Activated B cell treated with CpG ODN at 0.5 μM for 24 hours (primary cell): Measurements from ENCODE around the gene PIK3R4. TPM values are rescaled to one million over a fixed set of nuclear protein-coding genes. Genes with fewer than 3 reads are reported as not detected.
A peak's percentile ranks its signal among the peaks of the same experiment; 100 is the strongest.

Experiments used
- ATAC-seq: fragments of 200-7000 bp; cut with Tn5 transposase; one replicate; pipeline ENCODE4 v1.10.0; 2021; ENCODE audit warnings: low read depth, mild to moderate bottlenecking, moderate library complexity
- CTCF ChIA-PET: fragments of 350-600 bp; sonication (Branson Sonifier 250); formaldehyde crosslinking; loops from one replicate; lab custom pipeline; 2021; ENCODE audit warnings: antibody characterized with exemption; lab: Charles Lee
- POLR2A ChIA-PET: fragments of 350-600 bp; sonication (Branson Sonifier 250); formaldehyde crosslinking; loops from one replicate; lab custom pipeline; 2021; ENCODE audit warnings: antibody characterized with exemption; lab: Charles Lee
- DNase-seq: peaks from one replicate; pipeline ENCODE4 v3.0.0; 2022
- H3K27ac Mint-ChIP-seq: one replicate; pipeline ENCODE4 v1.8.0; 2020; ENCODE audit warnings: mixed read lengths
- H3K27me3 Mint-ChIP-seq: one replicate; pipeline ENCODE4 v1.8.0; 2021; ENCODE audit warnings: mixed read lengths
- H3K36me3 Mint-ChIP-seq: one replicate; pipeline ENCODE4 v1.8.0; 2021; ENCODE audit warnings: low read depth, mixed read lengths
- H3K4me1 Mint-ChIP-seq: one replicate; pipeline ENCODE4 v1.8.0; 2021; ENCODE audit warnings: mixed read lengths
- H3K4me3 Mint-ChIP-seq: one replicate; pipeline ENCODE4 v1.8.0; 2020; ENCODE audit warnings: mild to moderate bottlenecking, mixed read lengths
- H3K9me3 Mint-ChIP-seq: one replicate; pipeline ENCODE4 v1.8.0; 2020; ENCODE audit warnings: mixed read lengths
- intact Hi-C: fragments of 100-400 bp; cut with micrococcal nuclease; formaldehyde crosslinking; loops from one replicate; pipeline ENCODE4 v1.15.1; 2024
- total RNA-seq: library from RNA; stranded (reverse); gene quantifications from 2 replicates; pipeline ENCODE4 v1.2.3, GENCODE V29; 2022
- TF ChIP-seq, protein P1 (sequence below): fragments of 200-600 bp; IDR thresholded peaks from one replicate; pipeline ENCODE4 v1.8.0; 2022; ENCODE audit warnings: antibody characterized with exemption, mild to moderate bottlenecking

The PIK3R4 gene
- total RNA-seq, 1 donor from 2014 or later: 32.4 TPM

DNA sequence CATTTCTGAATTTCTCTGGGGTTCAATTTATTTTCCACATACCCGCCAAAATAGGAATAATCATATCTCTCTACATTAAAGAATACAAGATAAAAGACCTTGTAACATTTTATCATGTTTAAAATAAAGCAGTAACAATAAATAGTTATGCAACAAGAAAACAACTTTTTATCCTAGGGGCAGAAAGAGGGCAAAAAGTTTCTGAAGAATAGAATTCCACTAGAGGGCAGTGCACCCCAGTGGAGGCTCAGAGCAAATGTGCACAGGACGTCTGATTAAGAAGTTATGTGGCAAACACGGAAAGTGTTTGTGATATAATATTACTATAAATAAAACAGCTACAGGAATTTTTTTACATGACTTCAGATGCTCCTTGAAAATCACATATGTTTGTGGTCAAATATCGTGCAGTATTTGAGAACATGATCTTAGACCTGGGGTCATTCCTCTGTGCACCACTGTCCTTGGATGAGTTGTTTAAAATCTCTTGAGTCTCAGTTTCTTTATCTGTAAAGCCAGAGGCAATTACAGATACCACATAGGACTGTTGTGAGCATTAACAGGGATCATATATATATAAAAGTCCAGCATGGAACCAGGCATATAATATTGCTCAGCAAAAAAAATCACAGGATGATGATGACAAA lies 13.2 kb upstream of the PIK3R4 start:
- Mint-ChIP-seq H3K27me3 (peaks cover 12% of the 10 kb centered on the region), H3K27ac (no peak overlapping the region), H3K36me3 (no peaks in the 10 kb centered on the region), H3K4me1 (no peaks in the 10 kb centered on the region), H3K4me3 (no peak overlapping the region), H3K9me3 (no peaks in the 10 kb centered on the region)
- intact Hi-C loops: loop anchor here (1.0 to 5.0 kb wide), 2 partner anchors 133 to 1637 kb away; no protein-coding TSS in a partner anchor
- ATAC-seq (peak; percentile 57), DNase-seq (no peak)
- POLR2A ChIA-PET: interaction anchor here (3.5 kb wide), 1 partner anchor 134 kb away, joined by 13 read pairs; the partner anchor contains the start of gene ATP2C1
- CTCF ChIA-PET: interaction anchor here (1.1 to 2.8 kb wide), 4 partner anchors 12 to 134 kb away, joined by 3 to 20 read pairs (median 6); partner anchors contain the start of gene ATP2C1
- TF ChIP-seq, protein P1, sequence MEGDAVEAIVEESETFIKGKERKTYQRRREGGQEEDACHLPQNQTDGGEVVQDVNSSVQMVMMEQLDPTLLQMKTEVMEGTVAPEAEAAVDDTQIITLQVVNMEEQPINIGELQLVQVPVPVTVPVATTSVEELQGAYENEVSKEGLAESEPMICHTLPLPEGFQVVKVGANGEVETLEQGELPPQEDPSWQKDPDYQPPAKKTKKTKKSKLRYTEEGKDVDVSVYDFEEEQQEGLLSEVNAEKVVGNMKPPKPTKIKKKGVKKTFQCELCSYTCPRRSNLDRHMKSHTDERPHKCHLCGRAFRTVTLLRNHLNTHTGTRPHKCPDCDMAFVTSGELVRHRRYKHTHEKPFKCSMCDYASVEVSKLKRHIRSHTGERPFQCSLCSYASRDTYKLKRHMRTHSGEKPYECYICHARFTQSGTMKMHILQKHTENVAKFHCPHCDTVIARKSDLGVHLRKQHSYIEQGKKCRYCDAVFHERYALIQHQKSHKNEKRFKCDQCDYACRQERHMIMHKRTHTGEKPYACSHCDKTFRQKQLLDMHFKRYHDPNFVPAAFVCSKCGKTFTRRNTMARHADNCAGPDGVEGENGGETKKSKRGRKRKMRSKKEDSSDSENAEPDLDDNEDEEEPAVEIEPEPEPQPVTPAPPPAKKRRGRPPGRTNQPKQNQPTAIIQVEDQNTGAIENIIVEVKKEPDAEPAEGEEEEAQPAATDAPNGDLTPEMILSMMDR: no peak

DNA sequence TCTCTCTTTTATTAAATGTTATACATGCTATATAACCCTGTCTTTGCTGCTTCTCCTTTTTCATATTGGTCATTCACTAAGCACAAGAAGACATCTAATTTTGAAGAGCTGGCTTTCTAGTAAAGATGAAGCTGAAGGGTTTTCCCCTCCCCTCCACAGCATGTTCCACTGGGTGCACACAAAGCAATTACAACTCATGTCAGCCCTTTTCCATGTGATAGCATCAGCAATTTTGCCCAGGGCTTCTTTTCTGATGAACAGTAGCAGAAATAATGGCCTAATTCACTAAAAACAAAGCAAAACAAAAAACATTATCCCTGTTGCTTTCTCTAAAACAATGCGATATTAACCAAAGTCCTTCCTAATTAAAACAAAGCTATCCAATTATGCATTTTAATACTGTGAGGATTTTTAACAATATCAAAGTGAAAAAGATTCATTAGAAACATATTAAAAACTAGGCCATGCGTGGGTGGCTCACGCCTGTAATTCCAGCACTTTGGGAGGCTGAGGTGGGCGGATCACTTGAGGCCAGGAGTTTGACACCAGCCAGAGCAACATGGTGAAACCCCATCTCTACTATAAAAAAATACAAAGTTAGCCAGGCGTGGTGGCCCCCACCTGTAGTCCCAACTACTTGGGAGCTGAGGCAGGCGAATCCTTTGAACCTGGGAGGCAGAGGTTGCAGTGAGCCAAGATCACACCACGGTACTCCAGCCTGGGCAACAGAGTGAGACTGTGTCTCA lies 12.2 kb upstream of the PIK3R4 start:
- ChIA-PET POLR2A (interaction anchor here (0.5 to 3.5 kb wide), 2 partner anchors 11 to 135 kb away, joined by 4 to 13 read pairs; partner anchors contain the start of gene ATP2C1), CTCF (interaction anchor here (0.9 to 2.8 kb wide), 3 partner anchors 14 to 135 kb away, joined by 4 to 20 read pairs (median 4); partner anchors contain the start of gene ATP2C1)
- no peaks in the 10 kb centered on the region for H3K4me1 Mint-ChIP-seq
- no peaks in the 10 kb centered on the region for H3K9me3 Mint-ChIP-seq
- no peak overlapping the region for H3K4me3 Mint-ChIP-seq
- H3K27me3 Mint-ChIP-seq: peaks cover 12% of the 10 kb centered on the region
- DNase-seq: no peak
- H3K36me3 Mint-ChIP-seq: no peaks in the 10 kb centered on the region
- TF ChIP-seq, protein P1: no peak
- no peak overlapping the region for H3K27ac Mint-ChIP-seq
- no peak for ATAC-seq
- intact Hi-C loops: loop anchor here (1.0 to 5.0 kb wide), 2 partner anchors 135 to 1639 kb away; no protein-coding TSS in a partner anchor

DNA sequence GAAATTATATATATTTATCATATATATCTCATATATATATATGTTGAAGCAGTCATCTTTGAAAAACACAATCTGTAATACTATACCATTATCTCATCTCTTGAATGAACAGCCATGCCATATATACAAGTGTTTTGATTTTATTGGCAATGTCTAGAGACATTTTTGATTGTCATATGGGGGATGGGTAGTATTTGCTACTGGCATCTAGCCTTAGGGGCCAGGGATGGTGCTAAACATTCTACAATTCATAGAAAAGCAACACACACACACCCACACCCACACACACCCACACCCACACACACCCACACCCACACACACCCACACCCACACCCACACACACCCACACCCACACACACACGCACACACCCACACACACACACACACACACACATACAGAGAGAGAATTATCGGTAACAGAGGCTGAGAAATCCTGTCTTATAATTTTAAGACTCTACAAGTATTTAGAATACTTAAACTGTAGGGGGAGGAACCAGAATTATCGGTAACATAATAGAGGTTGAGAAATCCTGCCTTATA lies 11.1 kb upstream of the PIK3R4 start:
- CTCF ChIA-PET: interaction anchor here (1.0 kb wide), 1 partner anchor 13 kb away, joined by 4 read pairs; no protein-coding TSS in a partner anchor
- Mint-ChIP-seq H3K9me3 (no peaks in the 10 kb centered on the region), H3K4me1 (no peaks in the 10 kb centered on the region), H3K27ac (no peak overlapping the region), H3K4me3 (no peak overlapping the region), H3K27me3 (peaks cover 6% of the 10 kb centered on the region), H3K36me3 (no peaks in the 10 kb centered on the region)
- TF ChIP-seq, protein P1: no peak
- ATAC-seq (no peak), DNase-seq (no peak)
- intact Hi-C loops: loop anchor here (5.0 kb wide), 1 partner anchor 1640 kb away; no protein-coding TSS in a partner anchor
- POLR2A ChIA-PET: interaction anchor here (3.5 kb wide), 1 partner anchor 136 kb away, joined by 13 read pairs; the partner anchor contains the start of gene ATP2C1

DNA sequence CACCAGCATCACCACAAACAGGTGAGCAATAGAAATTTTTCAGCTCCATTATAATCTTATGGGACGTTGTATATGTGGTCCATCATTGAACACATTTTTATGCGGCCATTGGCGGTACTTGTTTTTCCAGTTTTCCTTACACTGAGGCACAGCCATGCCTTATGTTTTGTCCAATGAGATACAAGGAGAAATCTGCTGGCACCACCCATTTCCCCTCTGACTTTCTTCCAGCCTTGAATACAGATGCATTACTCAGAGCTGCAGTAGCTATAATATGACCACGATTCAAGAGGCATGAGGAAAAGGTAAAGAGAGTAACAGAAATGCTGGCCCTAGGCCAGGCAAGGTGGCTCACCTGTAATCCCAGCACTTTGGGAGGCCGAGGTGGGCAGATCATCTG lies 9.0 kb upstream of the PIK3R4 start:
- intact Hi-C loops: loop anchor here (5.0 kb wide), 1 partner anchor 1642 kb away; no protein-coding TSS in a partner anchor
- no peak for ATAC-seq
- H3K4me3 Mint-ChIP-seq: no peak overlapping the region

More for the DNA sequence above, 9.0 kb upstream of the PIK3R4 start:
- TF ChIP-seq, protein P1: no peak
- Mint-ChIP-seq H3K4me1 (no peaks in the 10 kb centered on the region), H3K9me3 (no peaks in the 10 kb centered on the region), H3K27ac (no peak overlapping the region), H3K36me3 (no peaks in the 10 kb centered on the region), H3K27me3 (no peaks in the 10 kb centered on the region)
- CTCF ChIA-PET: no interaction called here
- DNase-seq: no peak
- POLR2A ChIA-PET: no interaction called here
